H9 (cell line): ENCODE measurements around the gene TNRC18. TPM values are rescaled to one million over a fixed set of nuclear protein-coding genes. Genes with fewer than 3 reads are reported as not detected.
"Not testable (repeated sequence)": the region's sequence is repeated elsewhere in the genome, so short reads cannot be mapped to it uniquely, and the experiment has no call there.

Source experiments
- DNase-seq: peaks from one replicate; pipeline ENCODE4 v3.0.0-alpha.2; 2017
- H2AFZ ChIP-seq: one replicate; pipeline ENCODE4 v1.6.1; 2013; ENCODE audit warnings: mild to moderate bottlenecking, low read length, control low read depth, moderate library complexity
- H2AK5ac ChIP-seq: 2 replicates; pipeline ENCODE4 v1.6.1; 2013; ENCODE audit warnings: low read length, control low read depth, mixed read lengths; ENCODE audit not compliant: insufficient read length
- H2BK120ac ChIP-seq: one replicate; pipeline ENCODE4 v1.6.1; 2013; ENCODE audit warnings: low read depth, mild to moderate bottlenecking, low read length, control low read depth, inconsistent platforms; ENCODE audit not compliant: poor library complexity, severe bottlenecking
- H2BK12ac ChIP-seq: 2 replicates; pipeline ENCODE4 v1.6.1; 2013; ENCODE audit warnings: low read length, control low read depth, mixed read lengths, low read depth; ENCODE audit not compliant: insufficient read length
- H2BK15ac ChIP-seq: 2 replicates; pipeline ENCODE4 v1.6.1; 2013; ENCODE audit warnings: low read depth, low read length, control low read depth
- H2BK20ac ChIP-seq: one replicate; pipeline ENCODE4 v1.6.1; 2013; ENCODE audit warnings: low read depth, mild to moderate bottlenecking, low read length, control low read depth, inconsistent platforms; ENCODE audit not compliant: poor library complexity, severe bottlenecking
- H2BK5ac ChIP-seq: 2 replicates; pipeline ENCODE4 v1.6.1; 2013; ENCODE audit warnings: low read length, control low read depth, mixed read lengths; ENCODE audit not compliant: insufficient read length
- H3K14ac ChIP-seq: 2 replicates; pipeline ENCODE4 v1.6.1; 2013; ENCODE audit warnings: low read length, control low read depth; ENCODE audit not compliant: insufficient read depth
- H3K18ac ChIP-seq: 2 replicates; pipeline ENCODE4 v1.6.1; 2013; ENCODE audit warnings: low read depth, mild to moderate bottlenecking, mixed read lengths, low read length, control low read depth; ENCODE audit not compliant: insufficient read length
- H3K23ac ChIP-seq: 2 replicates; pipeline ENCODE4 v1.6.1; 2013; ENCODE audit warnings: low read length, control low read depth, mixed read lengths, low read depth; ENCODE audit not compliant: insufficient read length
- H3K23me2 ChIP-seq: 2 replicates; pipeline ENCODE4 v1.6.1; 2013; ENCODE audit warnings: low read depth, mild to moderate bottlenecking, mixed read lengths, low read length, control low read depth; ENCODE audit not compliant: insufficient read length, poor library complexity, severe bottlenecking
- H3K27ac ChIP-seq: 2 replicates; pipeline ENCODE4 v1.5.1; 2013; ENCODE audit warnings: low read length, control low read depth, mixed read lengths, low read depth; ENCODE audit not compliant: insufficient read length
- H3K27me3 ChIP-seq: 2 replicates; pipeline ENCODE4 v1.6.1; 2013; ENCODE audit warnings: low read length, control low read depth, inconsistent platforms; ENCODE audit not compliant: insufficient read depth
- H3K4ac ChIP-seq: 2 replicates; pipeline ENCODE4 v1.6.1; 2013; ENCODE audit warnings: low read depth, mild to moderate bottlenecking, control low read depth, inconsistent platforms, low read length, moderate library complexity
- H3K4me1 ChIP-seq: 2 replicates; pipeline ENCODE4 v1.6.1; 2013; ENCODE audit warnings: low read length, control low read depth, inconsistent platforms; ENCODE audit not compliant: insufficient read depth
- H3K4me2 ChIP-seq: 2 replicates; pipeline ENCODE4 v1.6.1; 2013; ENCODE audit warnings: low read length, control low read depth, mixed read lengths; ENCODE audit not compliant: insufficient read length, insufficient read depth
- H3K56ac ChIP-seq: 2 replicates; pipeline ENCODE4 v1.6.1; 2013; ENCODE audit warnings: low read depth, mild to moderate bottlenecking, mixed read lengths, low read length, control low read depth; ENCODE audit not compliant: insufficient read length
- H3K79me1 ChIP-seq: 2 replicates; pipeline ENCODE4 v1.6.1; 2013; ENCODE audit warnings: low read depth, mild to moderate bottlenecking, moderate library complexity, low read length, control low read depth, inconsistent platforms; ENCODE audit not compliant: insufficient read depth, poor library complexity, severe bottlenecking
- H3K79me2 ChIP-seq: 2 replicates; pipeline ENCODE4 v1.6.1; 2013; ENCODE audit warnings: low read length, control low read depth, inconsistent platforms; ENCODE audit not compliant: insufficient read depth
- H3K9ac ChIP-seq: 2 replicates; pipeline ENCODE4 v1.6.1; 2013; ENCODE audit warnings: low read length, control low read depth, mixed read lengths; ENCODE audit not compliant: insufficient read length; ENCODE audit errors: extremely low read depth
- H3K9me3 ChIP-seq: one replicate; pipeline ENCODE4 v1.6.1; 2013; ENCODE audit warnings: low read depth, low read length, inconsistent platforms; ENCODE audit not compliant: control insufficient read depth
- H3T11ph ChIP-seq: one replicate; pipeline ENCODE4 v1.6.1; 2013; ENCODE audit warnings: mild to moderate bottlenecking, low read length, control low read depth, inconsistent platforms
- H4K20me1 ChIP-seq: one replicate; pipeline ENCODE4 v1.6.1; 2013; ENCODE audit not compliant: control insufficient read depth, insufficient read length, insufficient read depth
- H4K5ac ChIP-seq: 2 replicates; pipeline ENCODE4 v1.6.1; 2013; ENCODE audit warnings: low read depth, mild to moderate bottlenecking, mixed read lengths, low read length, control low read depth; ENCODE audit not compliant: insufficient read length
- H4K8ac ChIP-seq: replicated peaks from 2 replicates; pipeline ENCODE4 v1.6.1; 2013; ENCODE audit warnings: low read length, control low read depth, mixed read lengths, low read depth; ENCODE audit not compliant: insufficient read length
- H4K91ac ChIP-seq: 2 replicates; pipeline ENCODE4 v1.6.1; 2013; ENCODE audit warnings: low read depth, mild to moderate bottlenecking, moderate library complexity, mixed read lengths, low read length, control low read depth; ENCODE audit not compliant: insufficient read length
- H3K27ac Mint-ChIP-seq, 3 experiments: 2 replicates in 2 of 3; 3 replicates in 1 of 3; pipeline ENCODE4 v1.8.0; 2020 to 2021; ENCODE audit warnings: mixed read lengths in 3 of 3, mild to moderate bottlenecking in 1 of 3, moderate library complexity in 1 of 3
- H3K27me3 Mint-ChIP-seq: 2 replicates; pipeline ENCODE4 v1.8.0; 2021; ENCODE audit warnings: low read depth, mild to moderate bottlenecking, moderate library complexity, mixed read lengths
- H3K36me3 Mint-ChIP-seq, 3 experiments: 2 replicates in 2 of 3; 3 replicates in 1 of 3; pipeline ENCODE4 v1.8.0; 2020 to 2021; ENCODE audit warnings: low read depth in 3 of 3, mixed read lengths in 3 of 3; ENCODE audit not compliant: insufficient read depth in 1 of 3
- H3K4me1 Mint-ChIP-seq, 2 experiments: 2 replicates each; pipeline ENCODE4 v1.8.0; 2020; ENCODE audit warnings: mixed read lengths in 2 of 2
- H3K4me3 Mint-ChIP-seq, 2 experiments: 2 replicates in 1 of 2; 3 replicates in 1 of 2; pipeline ENCODE4 v1.8.0; 2020 to 2021; ENCODE audit warnings: mild to moderate bottlenecking in 2 of 2, mixed read lengths in 2 of 2, moderate library complexity in 1 of 2
- H3K9me3 Mint-ChIP-seq, 2 experiments: 2 replicates in 1 of 2; 3 replicates in 1 of 2; pipeline ENCODE4 v1.8.0; 2020; ENCODE audit warnings: mild to moderate bottlenecking in 2 of 2, mixed read lengths in 2 of 2, moderate library complexity in 1 of 2
- CTCF ChIP-seq: fragments of 200-600 bp; sonication (generic); conservative IDR thresholded peaks from 3 replicates; pipeline ENCODE4 v1.8.0; 2021; ENCODE audit warnings: antibody characterized with exemption, mild to moderate bottlenecking
- WGBS: extraction: QIAGEN DNeasy Blood & Tissue Kit; methylation state at CpG from one replicate; pipeline ENCODE4 v1.1.7; 2013; ENCODE audit warnings: missing lambda C conversion rate, low lambda C conversion rate, mixed read lengths; ENCODE audit not compliant: insufficient read length; ENCODE audit errors: extremely low coverage; 5-methylcytosine and 5-hydroxymethylcytosine counted together
- total RNA-seq: library from RNA; stranded (reverse); gene quantifications from 2 replicates; pipeline ENCODE4 v1.2.1, GENCODE V29; 2021

Gene TNRC18
- total RNA-seq, 1 experiment from 2014 or later, result 21.2 TPM

DNA sequence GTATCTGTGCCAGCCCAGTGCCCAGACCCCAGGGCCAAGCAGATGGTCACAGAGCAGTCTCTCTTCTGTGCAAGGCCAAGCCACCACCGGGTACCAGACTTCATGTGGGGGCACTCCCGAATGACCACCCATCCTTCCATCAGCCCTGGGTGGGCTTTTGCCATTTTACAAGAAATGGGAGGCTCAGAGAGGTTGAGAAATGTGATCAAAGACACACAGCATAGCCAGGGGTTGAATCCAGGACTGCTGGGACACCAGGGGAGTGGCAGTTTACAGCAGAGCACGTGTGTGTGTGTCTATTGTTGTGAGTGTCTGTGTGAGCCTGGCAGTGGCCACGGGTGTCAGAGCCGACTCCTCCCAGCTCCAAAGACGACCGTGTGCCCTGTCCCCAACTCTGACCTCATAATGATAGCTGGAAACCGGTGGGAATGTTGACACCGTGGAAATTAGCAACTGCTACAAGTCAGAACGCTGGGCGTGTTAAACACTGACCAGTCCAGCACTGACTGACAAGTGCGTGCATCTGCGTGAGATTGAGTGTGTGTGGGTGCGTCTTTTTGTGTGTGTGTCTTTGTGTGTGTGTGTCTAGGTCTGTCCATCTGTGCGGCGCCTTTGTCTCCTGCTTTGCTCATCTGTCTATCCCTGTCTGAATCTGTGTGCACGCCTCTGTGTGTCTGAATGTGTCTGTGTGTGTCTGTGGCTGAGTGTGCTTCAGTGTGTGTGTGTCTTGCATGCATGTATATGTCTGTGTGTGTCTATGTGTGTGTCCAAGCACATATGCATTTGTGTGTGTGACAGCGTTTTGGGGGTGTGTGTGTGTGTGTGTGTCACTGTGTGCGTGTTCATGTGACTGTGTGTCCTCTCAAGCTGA is 158.1 kb downstream of the TNRC18 start:
- Histone ChIP-seq H3K4ac (no peak overlapping the region), H2BK20ac (no peak overlapping the region), H3K79me1 (no peaks in the 10 kb centered on the region), H4K20me1 (no peaks in the 10 kb centered on the region), H3K27me3 (no peaks in the 10 kb centered on the region), H3T11ph (no peak overlapping the region), H3K9ac (no peak overlapping the region), H3K23me2 (no peaks in the 10 kb centered on the region), H3K18ac (peak overlapping the region; percentile 11), H2AFZ (no peak overlapping the region), H4K8ac (no peak overlapping the region), H2BK5ac (no peak overlapping the region), H4K5ac (no peak overlapping the region), H2AK5ac (peak overlapping the region; percentile 52), H2BK15ac (no peak overlapping the region), H3K4me2 (no peak overlapping the region), H4K91ac (no peak overlapping the region), H2BK120ac (no peak overlapping the region), H3K23ac (no peak overlapping the region), H3K4me1 (no peaks in the 10 kb centered on the region; the same call in 1 of the 2 replicates), H2BK12ac (no peak overlapping the region), H3K27ac (no peak overlapping the region), H3K56ac (no peak overlapping the region), H3K79me2 (no peaks in the 10 kb centered on the region), H3K14ac (no peak overlapping the region), H3K9me3 (no peaks in the 10 kb centered on the region)
- no peak for TF ChIP-seq CTCF
- H3K9me3 Mint-ChIP-seq, result peaks cover 0 to 5% of the 10 kb centered on the region in 2 experiments; a peak in 2 of 5 replicates
- DNase-seq, result no peak
- no peak overlapping the region for H3K4me3 Mint-ChIP-seq
- H3K4me1 Mint-ChIP-seq, result peaks cover 10 to 17% of the 10 kb centered on the region in 2 experiments
- WGBS, result no CpG with 5 or more reads among the region's 19 CpGs
- H3K27me3 Mint-ChIP-seq, result peaks cover 11% of the 10 kb centered on the region
- no peaks in the 10 kb centered on the region for H3K36me3 Mint-ChIP-seq
- H3K27ac Mint-ChIP-seq, result peak overlapping the region in 1 of 3 experiments; percentile 18; a peak in 2 of 7 replicates

DNA sequence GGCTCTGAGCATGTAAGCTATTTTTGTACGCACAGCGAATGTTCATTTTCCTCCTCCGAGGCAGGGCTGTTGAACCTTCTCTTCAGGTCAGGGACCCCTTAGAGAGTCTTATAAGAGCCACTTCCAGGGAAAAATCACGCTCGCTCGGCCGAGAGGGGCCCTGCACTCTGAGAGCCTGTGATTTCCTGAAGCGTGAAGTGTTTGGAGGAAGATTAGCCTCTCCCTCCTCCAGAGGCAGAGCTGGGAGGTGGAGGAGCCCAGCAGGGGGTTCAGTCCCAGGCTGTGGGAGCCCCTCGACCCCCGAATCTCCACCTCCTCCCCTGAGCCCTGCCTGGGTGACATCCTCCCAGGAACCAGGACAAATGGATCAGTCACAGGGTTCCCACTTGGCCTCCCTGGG is 160.6 kb downstream of the TNRC18 start:
- not testable (repeated sequence) for H3K14ac ChIP-seq, H2BK20ac ChIP-seq, H3K27me3 ChIP-seq, H3K4me2 ChIP-seq, H3K9me3 ChIP-seq, H3K4me1 ChIP-seq, H3K79me2 ChIP-seq, H2BK120ac ChIP-seq, H3K36me3 Mint-ChIP-seq, H3K18ac ChIP-seq, H3K4me3 Mint-ChIP-seq, H2AFZ ChIP-seq, H2BK5ac ChIP-seq, H3K23me2 ChIP-seq, H4K8ac ChIP-seq, H3K9me3 Mint-ChIP-seq, H3K9ac ChIP-seq, H3T11ph ChIP-seq, H3K4ac ChIP-seq, DNase-seq, H3K56ac ChIP-seq, H3K79me1 ChIP-seq, H4K91ac ChIP-seq, H2BK12ac ChIP-seq, H4K20me1 ChIP-seq, H4K5ac ChIP-seq, H3K27me3 Mint-ChIP-seq, H3K23ac ChIP-seq, H2BK15ac ChIP-seq, H2AK5ac ChIP-seq, H3K27ac ChIP-seq
- WGBS, result no CpG with 5 or more reads among the region's 10 CpGs
- H3K4me1 Mint-ChIP-seq, result peaks cover 10 to 17% of the 10 kb centered on the region in 2 experiments
- H3K27ac Mint-ChIP-seq, result peak overlapping the region in 1 of 3 experiments; percentile 47; a peak in 1 of 7 replicates
